HG02588 (cell line): ENCODE data around the gene RTN4RL2.

Experiments
- ATAC-seq: cut with Tn5 transposase; IDR thresholded peaks from one replicate; pipeline ENCODE4 v1.9.1; 2021; ENCODE audit warnings: mild to moderate bottlenecking, moderate library complexity; ENCODE audit not compliant: unreplicated experiment

Gene RTN4RL2

DNA sequence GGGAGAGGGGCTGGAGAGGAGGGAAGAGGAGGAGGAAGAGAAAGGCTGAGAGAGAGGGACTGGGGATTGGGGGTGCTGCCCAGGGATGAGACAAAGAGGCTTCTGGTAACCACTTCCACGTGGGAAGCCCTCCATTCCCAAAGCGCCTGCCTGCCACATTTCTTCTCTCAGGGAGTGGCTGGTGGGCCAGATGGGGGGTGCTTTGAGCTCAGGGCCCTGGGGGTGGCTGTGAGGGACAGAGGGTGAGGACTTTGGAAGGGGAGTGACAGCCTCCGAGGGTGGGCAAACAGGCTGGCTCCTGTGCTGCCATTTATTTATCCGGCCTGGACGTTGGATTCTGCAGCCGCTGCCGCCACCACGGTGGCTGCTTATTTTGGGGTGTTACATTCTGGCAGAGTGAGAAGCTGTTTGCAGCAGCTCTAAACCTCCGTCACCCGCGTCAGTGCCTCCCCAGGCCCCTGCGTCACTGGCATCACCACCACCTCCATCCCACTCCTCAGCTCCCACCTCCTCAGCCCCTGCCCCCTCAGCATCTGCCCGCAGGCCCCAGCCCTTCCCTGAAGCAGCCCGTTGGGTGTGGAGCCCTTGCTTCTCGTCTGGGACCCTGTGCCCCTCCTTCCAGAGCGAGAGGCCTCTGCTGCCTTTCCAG, 1.6 kb downstream of the RTN4RL2 start:
- ATAC-seq: no peak

DNA sequence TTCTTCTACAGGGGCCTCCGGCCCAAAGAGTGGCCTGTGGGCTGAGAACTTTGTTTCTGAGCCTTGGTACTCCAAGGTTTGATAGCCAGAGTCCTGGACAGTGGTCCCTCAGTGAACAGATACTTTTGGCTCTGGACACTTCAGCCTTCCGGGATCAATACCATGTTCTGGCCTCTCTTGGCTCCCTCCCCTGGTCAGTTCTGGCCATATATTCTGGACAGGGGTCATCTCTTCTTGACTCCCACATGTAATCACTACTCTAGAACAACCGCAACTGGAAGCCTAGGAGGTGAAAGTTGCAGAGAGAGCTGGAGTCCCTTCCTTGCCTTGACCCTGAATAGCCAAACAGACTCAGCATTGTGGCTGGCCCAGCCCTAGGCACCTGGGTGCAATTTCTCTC, 2.3 kb downstream of the RTN4RL2 start:
- ATAC-seq: no peak

DNA sequence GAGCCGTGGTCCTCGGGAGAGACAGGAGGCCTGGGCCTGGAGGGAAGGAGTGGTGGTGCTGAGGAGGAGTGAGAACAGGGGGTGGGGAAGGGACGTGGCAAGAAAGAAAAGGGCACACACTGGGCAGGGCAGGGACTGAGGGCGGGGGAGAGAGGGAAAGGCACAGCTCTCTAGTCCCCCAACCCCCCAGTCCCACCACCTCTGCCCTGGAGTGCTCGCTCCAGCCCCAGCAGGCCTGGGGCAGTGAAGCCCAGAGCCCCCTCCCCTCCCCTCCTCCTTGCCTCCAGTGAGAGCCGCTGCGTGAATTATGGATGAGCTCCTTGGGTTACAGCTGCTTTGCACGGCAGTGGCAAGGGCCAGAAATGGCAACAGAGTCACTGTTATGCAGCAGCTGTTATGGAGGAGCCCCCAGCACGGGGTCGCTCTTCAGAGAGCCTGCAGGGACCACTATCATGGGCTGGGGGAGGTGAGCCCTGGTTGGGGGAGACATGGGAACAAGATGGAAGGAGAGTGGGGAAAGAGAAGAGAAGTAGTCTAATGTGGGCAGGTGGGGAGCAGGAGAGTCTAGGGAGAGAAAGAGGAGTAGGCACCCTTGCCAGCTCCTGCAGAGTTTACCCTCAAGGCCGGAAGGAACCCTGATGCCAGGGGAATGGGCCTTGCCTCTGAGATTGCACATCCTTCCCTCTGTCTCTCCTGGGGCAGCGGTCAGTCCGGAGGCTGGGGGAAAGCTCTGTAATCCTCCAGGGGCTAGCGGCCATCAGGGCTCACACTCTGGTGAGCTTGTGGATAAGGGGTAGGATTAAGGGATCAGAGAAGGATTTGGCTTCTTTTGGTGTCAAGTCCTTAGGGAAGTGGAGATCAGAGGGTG, 3.6 kb downstream of the RTN4RL2 start:
- no peak for ATAC-seq

DNA sequence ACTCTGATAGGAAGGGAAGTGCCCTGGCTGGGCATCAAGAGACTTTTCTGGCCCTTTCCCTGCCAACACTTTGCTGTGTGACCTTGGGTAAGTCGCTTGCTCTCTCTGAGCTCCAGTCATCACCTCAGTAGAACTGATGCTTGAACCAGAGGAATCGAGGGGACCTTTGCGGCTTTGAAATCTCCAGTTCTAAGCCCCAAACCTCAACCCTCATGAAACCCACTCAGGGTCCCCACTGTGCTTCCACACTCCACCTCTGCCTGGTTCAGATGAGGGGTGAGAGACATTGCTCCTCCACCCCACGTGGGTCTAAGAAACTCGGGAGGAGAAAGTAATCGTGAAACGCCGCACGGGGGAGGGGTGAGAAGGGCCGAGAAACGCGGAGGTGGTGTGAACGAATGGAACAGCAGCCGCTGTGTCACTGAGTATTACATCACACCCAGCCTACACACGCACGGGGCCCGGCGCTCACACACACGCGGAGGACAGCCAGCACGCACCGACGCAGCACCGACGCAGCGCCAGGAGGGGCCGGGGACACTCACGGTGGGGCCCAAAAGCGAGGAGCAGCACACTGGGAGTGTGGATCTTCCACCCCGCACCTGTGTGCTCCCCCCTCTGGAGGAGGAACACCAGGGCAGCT, 4.3 kb downstream of the RTN4RL2 start:
- ATAC-seq: no peak

DNA sequence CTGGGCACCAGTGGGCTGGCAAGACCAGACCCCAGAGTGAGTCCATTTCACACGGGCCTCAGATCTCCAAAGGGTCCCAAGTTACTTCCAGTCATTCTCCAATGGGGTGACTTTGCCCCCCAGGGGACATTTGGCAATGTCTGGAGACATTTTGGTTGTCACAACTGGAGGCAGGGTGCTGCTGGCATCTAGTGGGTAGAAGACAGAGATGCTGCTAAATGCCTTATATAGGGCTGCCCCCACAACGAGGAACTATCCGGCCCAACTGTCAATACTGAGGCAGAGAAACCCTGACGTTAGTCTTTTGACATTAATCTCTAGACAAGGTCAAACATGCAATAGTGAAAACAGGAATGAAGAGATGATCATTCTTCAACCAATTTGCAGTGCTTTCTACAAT, 6.4 kb downstream of the RTN4RL2 start:
- ATAC-seq: no peak

DNA sequence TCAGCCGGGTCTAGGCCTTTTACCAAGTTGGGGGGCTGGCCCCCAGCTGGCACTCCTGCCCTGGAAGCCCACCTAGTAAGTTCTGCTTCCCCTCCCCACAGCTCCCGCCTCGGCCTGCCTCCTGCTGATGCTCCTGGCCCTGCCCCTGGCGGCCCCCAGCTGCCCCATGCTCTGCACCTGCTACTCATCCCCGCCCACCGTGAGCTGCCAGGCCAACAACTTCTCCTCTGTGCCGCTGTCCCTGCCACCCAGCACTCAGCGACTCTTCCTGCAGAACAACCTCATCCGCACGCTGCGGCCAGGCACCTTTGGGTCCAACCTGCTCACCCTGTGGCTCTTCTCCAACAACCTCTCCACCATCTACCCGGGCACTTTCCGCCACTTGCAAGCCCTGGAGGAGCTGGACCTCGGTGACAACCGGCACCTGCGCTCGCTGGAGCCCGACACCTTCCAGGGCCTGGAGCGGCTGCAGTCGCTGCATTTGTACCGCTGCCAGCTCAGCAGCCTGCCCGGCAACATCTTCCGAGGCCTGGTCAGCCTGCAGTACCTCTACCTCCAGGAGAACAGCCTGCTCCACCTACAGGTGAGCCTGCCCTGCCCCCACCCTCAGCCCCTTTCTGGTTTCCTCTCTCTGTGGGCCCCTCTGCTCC, 7.3 kb downstream of the RTN4RL2 start:
- ATAC-seq: no peak

DNA sequence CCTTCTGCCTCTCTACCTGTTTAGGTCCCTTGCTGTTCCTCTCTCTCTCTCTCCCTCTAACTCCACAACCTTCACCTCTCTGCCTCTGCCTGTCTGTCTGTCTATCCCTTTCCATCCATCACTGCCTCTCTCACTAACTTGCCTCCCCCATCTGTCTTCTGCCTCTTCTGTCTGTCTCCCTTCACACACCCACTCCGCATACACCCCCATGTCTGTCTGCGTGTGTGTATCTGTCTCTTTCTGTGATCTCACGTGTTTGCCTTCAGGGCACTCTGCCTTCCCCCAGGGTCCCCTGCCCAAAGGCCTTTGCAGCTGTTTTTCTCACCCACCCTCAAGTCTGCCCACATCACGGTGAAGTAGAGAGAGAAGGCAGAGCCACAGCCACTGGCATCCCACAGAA, 7.9 kb downstream of the RTN4RL2 start:
- ATAC-seq: no peak

DNA sequence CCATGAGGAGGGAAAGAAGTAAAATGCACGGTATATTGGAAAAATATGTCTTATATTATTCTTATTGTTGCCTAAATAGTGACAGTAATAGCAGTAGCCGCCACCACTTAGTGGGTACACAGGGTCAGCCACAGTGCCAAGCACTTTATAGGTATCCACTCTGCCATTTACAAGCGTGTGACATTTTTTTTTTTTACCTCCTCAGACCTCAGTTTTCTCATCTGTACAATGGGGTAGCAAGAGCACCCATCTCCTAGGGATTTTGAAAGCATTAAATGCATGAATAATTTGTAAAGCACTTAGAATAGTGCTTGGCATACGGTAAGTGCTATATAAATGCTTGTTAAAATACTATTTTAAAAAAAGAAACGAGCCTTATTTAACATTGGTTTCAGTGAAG, 8.9 kb downstream of the RTN4RL2 start:
- no peak for ATAC-seq

DNA sequence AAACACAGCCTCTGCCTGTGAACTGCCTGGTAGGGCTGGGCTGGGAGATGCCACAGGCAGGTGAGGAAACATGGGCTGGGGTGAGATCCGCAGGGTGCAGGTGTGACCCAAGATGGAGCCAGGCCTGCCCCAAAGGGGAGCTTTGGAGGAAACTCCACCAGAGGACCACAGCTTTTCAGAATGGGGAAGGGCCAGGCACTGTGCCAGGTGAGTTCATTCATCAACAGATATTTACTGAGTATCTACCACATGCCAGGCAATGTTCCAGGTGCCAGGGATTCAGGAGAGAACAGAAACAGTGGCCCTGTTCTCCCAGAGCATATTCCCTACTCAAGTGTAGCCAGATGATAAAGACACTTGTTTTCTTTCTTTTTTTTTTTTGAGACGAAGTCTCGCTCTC, 11.2 kb downstream of the RTN4RL2 start:
- no peak for ATAC-seq

DNA sequence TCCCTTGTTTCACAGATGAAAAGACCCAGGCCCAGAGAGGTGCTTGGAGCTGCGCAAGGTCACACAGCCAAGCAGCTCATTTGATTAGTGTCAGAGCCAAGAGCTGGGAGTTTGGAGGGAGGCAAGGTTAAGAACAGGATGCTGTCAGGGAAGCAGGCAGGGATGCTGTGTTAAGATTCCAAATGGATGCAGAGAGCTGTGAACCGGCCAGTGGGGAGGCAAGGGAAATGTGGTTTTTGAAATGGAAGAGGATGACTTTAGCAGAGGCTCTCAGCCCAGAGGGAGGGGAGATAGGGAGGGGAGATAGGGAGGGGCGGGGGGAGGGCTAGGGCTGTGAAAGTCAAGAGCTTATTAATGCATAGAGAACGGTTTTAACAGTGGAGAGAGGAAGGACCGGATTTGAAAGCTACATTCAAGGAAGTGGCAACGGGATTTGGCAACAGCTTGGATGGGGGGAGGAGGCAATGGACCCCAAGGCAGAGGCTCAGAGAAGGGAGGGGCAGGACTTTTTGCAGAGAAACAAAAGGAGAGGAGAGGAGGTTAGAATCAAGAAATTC, 13.0 kb downstream of the RTN4RL2 start:
- ATAC-seq: no peak

DNA sequence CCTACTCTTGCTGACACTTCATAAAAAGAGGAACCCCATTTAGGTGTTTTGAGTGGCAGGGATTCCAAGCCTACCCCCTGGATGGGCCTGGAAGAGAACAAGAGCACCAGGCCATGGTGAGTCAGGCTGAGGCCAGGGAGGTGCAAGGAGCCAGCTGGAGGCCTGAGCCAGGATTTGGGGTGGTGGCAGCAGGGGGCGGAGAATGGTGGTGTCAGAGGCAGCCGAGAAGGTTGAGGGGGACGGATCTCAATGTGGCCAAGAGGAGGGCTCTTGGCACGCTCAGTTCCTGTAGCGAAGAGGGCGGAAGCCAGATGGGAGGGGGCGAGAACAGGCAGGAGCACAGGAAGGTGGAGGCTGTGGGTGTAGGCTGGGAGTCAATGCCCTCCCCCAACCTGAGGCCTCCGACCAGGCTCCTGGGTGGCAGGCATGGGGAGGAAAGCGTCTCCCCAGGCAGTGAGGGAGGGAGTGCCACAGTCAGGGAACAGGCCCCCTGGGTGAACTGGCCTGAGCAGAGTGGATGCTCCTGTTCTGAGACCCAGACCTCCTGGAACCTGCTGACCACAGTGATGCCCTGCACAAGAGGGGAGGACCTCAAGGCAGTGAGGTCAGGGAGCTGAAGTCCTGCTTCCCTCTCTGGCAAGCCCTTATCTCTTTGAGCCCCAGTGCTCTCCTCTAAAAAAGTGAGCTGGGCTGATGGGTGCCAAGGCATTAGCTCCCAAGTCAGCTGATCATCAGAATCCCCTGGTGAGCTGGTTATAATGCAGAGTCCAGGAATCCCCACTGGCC, 13.9 kb downstream of the RTN4RL2 start:
- ATAC-seq: no peak

DNA sequence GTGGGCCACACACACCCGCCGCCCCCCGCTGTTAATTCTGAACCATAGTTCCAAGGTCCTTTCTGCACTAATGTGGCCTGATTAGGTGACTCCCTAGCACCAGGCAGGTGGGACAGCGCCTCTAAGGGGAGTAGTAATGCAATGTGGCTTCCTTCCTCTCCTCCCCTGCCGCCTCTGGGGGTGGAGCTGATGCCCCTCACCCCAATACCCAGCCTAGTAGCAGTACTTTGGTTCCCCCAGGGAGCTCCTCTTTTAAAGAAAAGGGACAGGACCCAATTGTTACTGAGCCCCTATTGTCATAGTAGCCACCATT, 14.4 kb downstream of the RTN4RL2 start:
- ATAC-seq: no peak

DNA sequence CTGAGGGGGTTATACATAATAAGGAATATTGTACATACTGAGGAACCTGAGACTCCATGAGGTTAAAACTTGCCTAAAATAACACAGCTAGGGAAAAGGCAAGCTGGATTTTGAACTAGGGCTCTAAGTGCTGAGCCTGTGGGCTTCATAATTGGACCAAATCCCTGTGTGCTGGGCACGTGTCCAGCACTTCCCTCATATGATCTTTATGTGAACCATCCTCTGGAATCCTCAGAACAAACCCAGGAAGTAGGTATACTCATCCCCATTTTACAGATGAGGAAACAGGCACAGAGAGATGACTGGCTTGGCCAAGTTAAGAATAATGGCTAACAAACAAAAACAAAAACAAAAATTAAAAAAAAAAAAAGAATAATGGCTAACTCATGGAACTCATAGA, 14.9 kb downstream of the RTN4RL2 start:
- ATAC-seq: no peak

DNA sequence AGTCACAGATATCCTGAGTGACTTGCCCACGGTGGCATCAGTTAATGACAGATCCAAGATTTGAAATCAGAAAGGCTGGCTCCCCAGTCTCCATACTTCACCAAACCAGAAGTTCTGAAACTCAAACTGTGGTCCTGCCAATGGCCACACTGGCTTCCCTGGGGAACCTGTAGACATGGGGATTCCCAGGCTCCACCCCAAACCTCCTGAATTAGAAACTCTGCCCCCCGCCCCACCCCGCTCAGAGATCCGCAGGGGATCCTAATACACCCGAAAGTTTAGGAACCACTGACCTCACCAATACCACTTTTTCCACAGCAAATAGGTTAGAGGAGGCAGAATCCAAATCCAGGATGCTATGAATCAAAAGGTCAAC, 15.3 kb downstream of the RTN4RL2 start:
- no peak for ATAC-seq

DNA sequence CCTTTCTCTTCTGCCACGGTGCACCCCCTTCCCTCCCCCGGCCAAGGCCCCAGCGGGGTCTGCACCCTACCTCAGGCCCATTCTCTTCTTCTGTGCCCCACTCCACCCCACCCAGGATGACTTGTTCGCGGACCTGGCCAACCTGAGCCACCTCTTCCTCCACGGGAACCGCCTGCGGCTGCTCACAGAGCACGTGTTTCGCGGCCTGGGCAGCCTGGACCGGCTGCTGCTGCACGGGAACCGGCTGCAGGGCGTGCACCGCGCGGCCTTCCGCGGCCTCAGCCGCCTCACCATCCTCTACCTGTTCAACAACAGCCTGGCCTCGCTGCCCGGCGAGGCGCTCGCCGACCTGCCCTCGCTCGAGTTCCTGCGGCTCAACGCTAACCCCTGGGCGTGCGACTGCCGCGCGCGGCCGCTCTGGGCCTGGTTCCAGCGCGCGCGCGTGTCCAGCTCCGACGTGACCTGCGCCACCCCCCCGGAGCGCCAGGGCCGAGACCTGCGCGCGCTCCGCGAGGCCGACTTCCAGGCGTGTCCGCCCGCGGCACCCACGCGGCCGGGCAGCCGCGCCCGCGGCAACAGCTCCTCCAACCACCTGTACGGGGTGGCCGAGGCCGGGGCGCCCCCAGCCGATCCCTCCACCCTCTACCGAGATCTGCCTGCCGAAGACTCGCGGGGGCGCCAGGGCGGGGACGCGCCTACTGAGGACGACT, 15.9 kb downstream of the RTN4RL2 start:
- peak; percentile 33 for ATAC-seq

DNA sequence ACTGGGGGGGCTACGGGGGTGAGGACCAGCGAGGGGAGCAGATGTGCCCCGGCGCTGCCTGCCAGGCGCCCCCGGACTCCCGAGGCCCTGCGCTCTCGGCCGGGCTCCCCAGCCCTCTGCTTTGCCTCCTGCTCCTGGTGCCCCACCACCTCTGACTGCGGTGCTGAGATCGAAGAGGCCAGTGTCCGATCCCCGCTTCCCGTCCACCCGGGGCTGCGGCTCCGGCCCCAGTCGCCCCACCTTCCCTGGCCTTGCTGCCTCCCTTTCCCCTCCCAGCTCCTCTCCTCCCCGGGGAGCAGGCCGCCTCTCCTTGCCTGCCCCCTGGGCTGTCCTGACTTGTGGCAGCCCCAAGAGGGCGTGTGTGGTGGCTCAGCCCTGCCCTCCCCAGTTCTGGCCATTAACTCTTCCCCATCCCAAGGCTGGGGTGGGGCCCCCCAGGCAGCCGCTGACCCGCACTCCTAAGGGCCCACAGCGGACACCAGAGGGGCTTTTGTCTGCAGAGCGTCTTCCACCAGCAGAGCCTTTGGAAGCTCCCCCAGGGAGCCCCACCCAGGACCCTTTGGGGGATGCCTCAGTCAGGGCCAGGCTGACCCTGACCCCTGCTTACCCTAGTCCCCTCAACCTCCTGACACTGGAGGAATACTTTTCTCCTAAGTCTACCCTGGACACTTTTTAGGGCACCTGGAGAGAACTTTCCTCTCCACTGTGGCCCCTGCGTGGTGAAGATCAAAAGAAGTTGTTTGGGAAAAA, 16.6 kb downstream of the RTN4RL2 start:
- peak; percentile 63 for ATAC-seq

DNA sequence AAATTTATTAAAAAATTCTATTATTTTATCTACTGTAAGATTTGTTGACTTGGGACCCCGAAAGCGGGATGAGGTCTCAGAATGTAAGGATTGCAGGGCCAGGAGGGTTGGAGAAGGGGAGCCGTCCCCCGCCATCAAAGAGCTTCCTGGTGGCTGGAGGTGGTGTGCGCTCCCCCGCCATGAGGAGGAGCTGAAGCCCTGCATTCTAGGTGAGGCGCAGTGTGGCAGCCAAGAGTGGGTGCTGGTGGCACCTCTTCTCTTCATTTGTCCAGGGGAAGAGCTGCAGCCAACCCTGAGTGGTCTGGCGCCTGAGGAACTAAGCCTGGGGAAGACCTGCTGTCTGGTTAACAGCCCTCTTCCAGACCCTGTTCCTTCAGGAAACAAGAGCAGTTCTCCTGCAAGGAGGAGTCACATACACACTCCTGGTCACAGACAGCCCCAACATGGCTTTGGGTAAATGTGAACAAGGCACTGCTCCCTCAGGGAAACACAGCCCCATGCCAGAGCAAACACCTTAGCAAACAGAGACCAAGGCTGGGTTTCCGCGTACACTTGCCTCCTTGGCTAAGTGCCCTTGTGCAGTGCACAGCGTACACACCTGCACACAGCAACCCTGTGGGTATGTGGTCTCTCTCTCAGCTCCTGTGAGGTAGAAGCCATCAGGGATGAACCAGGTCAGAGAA, 17.3 kb downstream of the RTN4RL2 start:
- ATAC-seq: no peak

DNA sequence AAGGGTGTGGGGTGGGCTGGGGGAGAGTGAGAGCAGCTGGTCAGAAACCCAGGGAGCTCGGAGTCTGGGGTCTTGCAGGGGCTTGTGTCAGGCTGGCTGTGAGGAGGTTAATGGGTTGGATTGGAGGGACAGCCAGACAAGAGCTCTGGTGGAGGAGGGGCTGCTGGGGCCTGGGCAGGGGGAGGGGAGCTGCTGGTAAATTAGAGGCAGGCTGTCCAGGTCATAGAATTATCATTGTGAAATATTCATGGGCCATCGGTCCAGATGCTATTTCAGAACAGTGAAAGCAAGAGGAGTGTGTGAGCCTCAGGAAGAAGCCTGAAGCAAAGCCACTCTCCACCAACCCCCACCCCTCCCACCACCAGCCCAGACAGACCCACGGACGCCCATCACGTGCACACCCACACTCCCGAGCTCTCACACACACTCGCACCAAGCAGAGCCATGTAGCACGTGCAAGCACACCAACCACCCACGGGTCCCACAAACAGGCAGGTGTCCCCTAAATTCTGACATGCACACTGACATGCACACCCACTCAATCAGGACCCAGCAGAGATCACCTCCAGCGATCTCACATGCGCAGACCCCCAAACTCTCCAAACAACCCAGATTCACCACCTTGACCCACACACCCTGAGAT, 18.8 kb downstream of the RTN4RL2 start:
- ATAC-seq: no peak
